Uterus (tissue), 4 donors: ENCODE data around the gene SEPTIN6. TPM values are rescaled to one million over a fixed set of nuclear protein-coding genes. Genes with fewer than 3 reads are reported as not detected.

Source experiments
- DNase-seq, 2 donors: peaks; one replicate each; pipeline ENCODE4 v3.0.0-alpha.2; 2019 to 2020
- H3K27ac ChIP-seq, 2 donors: fragments of 200-600 bp; sonication (generic); 1 replicate in 1 of 2; 2 replicates in 1 of 2; pipeline ENCODE4 v1.5.1; 2016 to 2018
- H3K27me3 ChIP-seq, 2 donors: fragments of 200-600 bp; sonication (generic); one replicate each; pipeline ENCODE4 v1.5.1; 2018 to 2019; ENCODE audit warnings: control low read depth in 1 of 2
- H3K36me3 ChIP-seq, 2 donors: fragments of 200-600 bp; sonication (generic); one replicate each; pipeline ENCODE4 v1.5.1; 2019; ENCODE audit warnings: control low read depth in 1 of 2
- H3K4me1 ChIP-seq, 2 donors: fragments of 200-600 bp; sonication (generic); one replicate each; pipeline ENCODE4 v1.5.1; 2018 to 2019; ENCODE audit warnings: control low read depth in 1 of 2
- H3K4me3 ChIP-seq, 2 donors: fragments of 200-600 bp; sonication (generic); 1 replicate in 1 of 2; 2 replicates in 1 of 2; pipeline ENCODE4 v1.5.1; 2018 to 2019; ENCODE audit warnings: mild to moderate bottlenecking in 1 of 2
- H3K9me3 ChIP-seq, 2 donors: fragments of 200-600 bp; sonication (generic); one replicate each; pipeline ENCODE4 v1.5.1; 2019; ENCODE audit warnings: control low read depth in 1 of 2
- CTCF ChIP-seq, 4 experiments: fragments of 200-600 bp in 2 of 4; fragments of 450-650 bp in 2 of 4; sonication (generic) in 2 of 4; IDR thresholded peaks; one replicate each; pipeline ENCODE4 v1.5.1; 2016 to 2019; ENCODE audit warnings: antibody characterized with exemption in 4 of 4, mild to moderate bottlenecking in 2 of 4, moderate library complexity in 1 of 4
- POLR2A ChIP-seq, 2 donors: fragments of 450-650 bp; IDR thresholded peaks; one replicate each; pipeline ENCODE4 v1.6.1; 2016; ENCODE audit warnings: antibody characterized with exemption in 2 of 2, mild to moderate bottlenecking in 1 of 2, moderate library complexity in 1 of 2
- intact Hi-C: fragments of 100-400 bp; cut with DNase I; formaldehyde crosslinking; loops from one replicate; pipeline ENCODE4 v1.15.1; 2023; ENCODE audit warnings: low total_unique reads
- total RNA-seq, 4 donors: library from RNA; depleted of rRNA in 3 of 4; stranded (reverse); fragments of >200 nt in 3 of 4; gene quantifications; one replicate each; pipeline versions ENCODE4 v1.1.0 to v1.2.4, GENCODE V29; 2014 to 2023
- donor health status: DM: yes; HTN: yes; CAD: no.

Gene SEPTIN6
- total RNA-seq, 4 donors from 2014 or later, result 1.8 to 34.8 (median 15.5) TPM

- no peak for DNase-seq
- no peaks in the 10 kb centered on the region for H3K4me1 ChIP-seq
- H3K27me3 ChIP-seq, result no peaks in the 10 kb centered on the region
- no peak overlapping the region for H3K4me3 ChIP-seq
- H3K9me3 ChIP-seq, result no peaks in the 10 kb centered on the region
- no peak overlapping the region for H3K27ac ChIP-seq
- no peaks in the 10 kb centered on the region for H3K36me3 ChIP-seq
- intact Hi-C loops, result no loop called here
- TF ChIP-seq CTCF (IDR thresholded peaks at IDR 0.05) (no peak), POLR2A (IDR thresholded peaks at IDR 0.05) (no peak)
These were observed 16.7 kb upstream of the SEPTIN6 start for GRCh38 chrX:119709630-119710029.

GRCh38 chrX:119708936-119709335, 16.0 kb upstream of the SEPTIN6 start:
- H3K27me3 ChIP-seq, result no peaks in the 10 kb centered on the region
- intact Hi-C loops, result no loop called here
- no peak overlapping the region for H3K27ac ChIP-seq
- H3K9me3 ChIP-seq, result no peaks in the 10 kb centered on the region
- no peaks in the 10 kb centered on the region for H3K36me3 ChIP-seq
- H3K4me3 ChIP-seq, result no peak overlapping the region
- TF ChIP-seq POLR2A (IDR thresholded peaks at IDR 0.05), result no peak
- no peak for TF ChIP-seq CTCF (IDR thresholded peaks at IDR 0.05)
- DNase-seq, result no peak
- H3K4me1 ChIP-seq, result no peaks in the 10 kb centered on the region

GRCh38 chrX:119706616-119707015, 13.6 kb upstream of the SEPTIN6 start:
- Histone ChIP-seq H3K36me3 (no peaks in the 10 kb centered on the region), H3K27me3 (no peaks in the 10 kb centered on the region), H3K9me3 (no peaks in the 10 kb centered on the region), H3K4me1 (no peaks in the 10 kb centered on the region), H3K4me3 (no peak overlapping the region), H3K27ac (no peak overlapping the region)
- no peak for TF ChIP-seq CTCF (IDR thresholded peaks at IDR 0.05)
- intact Hi-C loops, result no loop called here
- no peak for DNase-seq

- intact Hi-C loops, result no loop called here
- DNase-seq, result no peak
- TF ChIP-seq POLR2A (IDR thresholded peaks at IDR 0.05), result no peak
- TF ChIP-seq CTCF (IDR thresholded peaks at IDR 0.05), result peak in 3 of 4 experiments; percentile 11 to 51 (median 37)
- Histone ChIP-seq H3K4me1 (no peaks in the 10 kb centered on the region), H3K27me3 (no peaks in the 10 kb centered on the region), H3K36me3 (no peaks in the 10 kb centered on the region), H3K4me3 (no peak overlapping the region), H3K9me3 (no peaks in the 10 kb centered on the region), H3K27ac (no peak overlapping the region)
These were observed 5.9 kb upstream of the SEPTIN6 start for GRCh38 chrX:119698845-119699244.

GRCh38 chrX:119696251-119696890, 3.4 kb upstream of the SEPTIN6 start:
- H3K27ac ChIP-seq, result no peak overlapping the region
- TF ChIP-seq POLR2A (IDR thresholded peaks at IDR 0.05), result no peak
- no peak for TF ChIP-seq CTCF (IDR thresholded peaks at IDR 0.05)
- no peaks in the 10 kb centered on the region for H3K36me3 ChIP-seq
- H3K4me1 ChIP-seq, result no peaks in the 10 kb centered on the region
- H3K27me3 ChIP-seq, result no peaks in the 10 kb centered on the region
- no peak for DNase-seq
- H3K4me3 ChIP-seq, result no peak overlapping the region
- H3K9me3 ChIP-seq, result no peaks in the 10 kb centered on the region
- intact Hi-C loops, result no loop called here
